GM12874 (cell line): ENCODE data around the gene MISP.

ENCODE experiments used
- CTCF ChIP-seq: IDR thresholded peaks from 2 replicates; pipeline ENCODE4 v1.5.1; 2011; ENCODE audit warnings: low read depth, mild to moderate bottlenecking, control low read depth, low read length, moderate library complexity; ENCODE audit not compliant: insufficient read depth

The MISP gene

GRCh38 chr19:795691-796581 lies 45.0 kb downstream of the MISP start:
- TF ChIP-seq CTCF = no peak

DNA sequence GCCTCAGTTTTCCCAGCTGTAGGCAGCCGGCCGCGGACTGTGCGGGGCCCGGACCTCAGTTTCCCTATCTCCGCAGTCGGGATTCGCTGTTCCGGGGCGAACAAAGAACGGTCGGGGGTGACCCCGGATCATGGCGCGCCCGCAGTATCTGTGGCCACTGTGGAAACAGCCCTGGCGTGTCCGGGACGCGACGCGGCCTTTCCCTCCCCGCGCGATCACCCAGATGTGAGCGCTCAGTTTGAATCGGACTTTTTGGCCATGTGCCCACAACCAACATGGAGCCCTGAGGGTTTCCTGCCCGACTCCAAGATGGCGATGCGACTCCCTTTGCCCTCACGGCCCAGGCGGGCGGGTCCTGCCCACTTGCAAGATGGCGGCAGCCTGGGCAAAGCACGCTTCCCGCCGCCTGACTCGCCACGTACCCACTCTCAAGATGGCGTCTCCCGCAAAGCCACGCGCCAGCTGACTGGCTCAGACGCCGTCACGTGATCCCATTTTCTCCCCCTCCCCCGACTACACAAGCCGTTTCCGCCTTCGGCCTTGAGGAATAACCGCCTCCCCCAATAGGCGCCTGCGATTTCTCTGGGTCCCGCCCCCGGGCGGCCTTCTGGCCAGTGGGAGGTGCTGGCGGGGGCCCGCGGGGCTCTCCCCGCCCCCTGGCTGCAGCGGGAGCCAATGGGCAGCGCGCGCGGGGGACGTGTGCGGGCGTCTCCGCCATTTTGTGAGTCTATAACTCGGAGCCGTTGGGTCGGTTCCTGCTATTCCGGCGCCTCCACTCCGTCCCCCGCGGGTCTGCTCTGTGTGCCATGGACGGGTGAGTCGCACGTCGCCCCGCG lies 46.0 kb downstream of the MISP start, which contains the start of gene PTBP1:
Gene PTBP1, plus strand, starts transcription at position 761 of the 836 bp plus-strand sequence. Its CDS starts 46 bp downstream, at position 807.
- TF ChIP-seq CTCF = no peak

DNA sequence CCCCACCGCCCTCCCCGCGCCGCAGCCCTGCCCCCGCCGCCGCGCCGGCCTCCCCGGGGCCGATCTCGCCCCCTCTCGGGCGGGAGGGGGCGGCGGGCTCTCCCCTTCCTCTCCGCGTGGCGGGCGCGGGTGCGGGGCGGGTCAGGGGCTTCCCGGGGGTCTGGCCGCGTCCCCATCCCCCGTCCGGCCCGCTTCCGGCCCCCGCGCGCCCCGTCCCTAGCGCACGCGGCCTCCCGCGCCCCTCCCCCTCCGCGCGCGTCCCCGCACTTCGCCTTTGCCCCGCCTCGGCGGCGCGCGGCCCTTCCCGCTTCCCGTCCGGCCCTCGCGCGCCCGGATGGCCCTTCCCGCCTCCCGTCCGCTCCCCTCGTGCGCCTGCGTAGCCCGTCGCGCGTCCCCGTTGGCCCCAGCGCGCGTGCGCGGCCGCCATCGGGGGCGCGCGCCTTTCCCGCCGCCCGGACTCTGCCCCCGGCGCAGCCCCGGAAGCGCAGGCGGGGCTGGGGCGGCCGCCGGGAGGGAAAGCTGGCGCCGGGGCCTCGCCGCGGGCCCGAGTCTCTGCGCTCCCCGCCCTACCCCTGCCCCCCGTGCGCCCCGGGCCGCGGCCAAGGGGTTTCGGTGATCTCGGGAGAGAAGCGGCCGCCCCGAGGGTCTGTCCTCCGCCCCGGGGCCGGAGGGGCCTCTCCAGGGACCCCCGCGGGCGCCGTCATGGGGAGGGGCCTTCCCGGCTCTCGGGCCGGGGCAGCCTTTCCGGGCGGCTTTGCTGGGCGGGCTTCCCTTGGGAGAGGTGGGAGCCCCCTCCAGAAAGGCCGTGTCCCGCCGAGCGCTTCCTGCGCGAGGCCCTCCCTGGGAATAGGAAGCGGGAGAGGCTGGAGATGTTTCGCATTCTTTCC lies 46.9 kb downstream of the MISP start:
- TF ChIP-seq CTCF = no peak

GRCh38 chr19:798415-799075 lies 47.6 kb downstream of the MISP start:
- TF ChIP-seq CTCF = no peak

DNA sequence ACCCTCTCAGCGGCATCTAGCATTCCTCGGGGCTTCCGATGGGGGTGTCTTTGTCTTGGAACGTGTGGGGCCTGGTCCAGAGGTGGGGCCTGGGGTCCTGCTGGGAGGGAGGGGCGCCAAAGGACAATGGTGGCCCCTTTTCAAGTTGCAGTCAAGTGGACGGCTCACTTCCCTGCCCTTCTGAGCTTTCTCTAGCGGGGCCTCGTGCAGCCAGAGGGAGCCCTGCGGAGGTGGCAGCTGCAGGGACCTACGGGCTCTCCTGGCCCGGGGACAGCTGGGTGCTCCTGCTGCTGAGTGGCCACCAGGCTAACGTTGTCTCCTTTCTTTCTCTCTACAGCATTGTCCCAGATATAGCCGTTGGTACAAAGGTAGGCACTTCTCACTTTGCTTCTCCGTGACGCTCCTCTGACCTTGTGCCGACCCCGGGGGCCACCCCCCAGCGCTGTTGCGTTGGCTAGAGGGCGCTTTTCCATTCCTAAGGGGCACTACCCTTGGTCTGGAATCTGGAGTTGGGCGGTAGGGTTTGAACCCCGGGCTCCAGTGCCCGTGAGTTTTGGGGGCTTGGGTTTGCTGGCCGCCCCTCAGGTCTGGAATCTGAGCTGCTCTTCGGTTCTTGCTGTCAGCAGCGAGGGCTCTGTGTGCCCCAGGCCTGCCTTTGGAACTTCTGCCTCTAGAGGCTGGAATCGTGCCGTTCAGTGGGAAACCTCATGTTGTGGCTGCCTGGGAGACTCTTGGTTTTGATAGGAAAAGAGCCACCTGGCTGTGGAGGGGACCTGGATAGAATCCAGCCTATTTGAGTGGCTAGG lies 48.4 kb downstream of the MISP start:
- TF ChIP-seq CTCF = no peak

GRCh38 chr19:800360-801029 lies 49.6 kb downstream of the MISP start:
- no peak for TF ChIP-seq CTCF
